K562 (cell line): ENCODE measurements around the gene PAQR7. TPM values are rescaled to one million over a fixed set of nuclear protein-coding genes. Genes with fewer than 3 reads are reported as not detected.

Experiments
- ATF7 ChIP-seq: fragments of 450-650 bp; IDR thresholded peaks from 2 replicates; pipeline ENCODE4 v1.7.1; 2014; ENCODE audit warnings: mild to moderate bottlenecking, moderate library complexity
- C11orf30 ChIP-seq: fragments of 450-650 bp; IDR thresholded peaks from 2 replicates; pipeline ENCODE4 v1.6.1; 2016; ENCODE audit warnings: low read depth, mild to moderate bottlenecking
- CBFB ChIP-seq: sonication (generic); formaldehyde crosslinking; IDR thresholded peaks from 2 replicates; pipeline ENCODE4 v1.4.0; 2020; ENCODE audit warnings: mild to moderate bottlenecking, missing genetic modification reagents
- CHD2 ChIP-seq: IDR thresholded peaks from 2 replicates; pipeline ENCODE4 v1.6.1; 2011; ENCODE audit warnings: low read depth, low read length
- DNMT1 ChIP-seq: fragments of 450-650 bp; IDR thresholded peaks from 2 replicates; pipeline ENCODE4 v1.6.1; 2016; ENCODE audit warnings: antibody characterized with exemption, mild to moderate bottlenecking
- FOSL1 ChIP-seq: fragments of 200-800 bp; sonication (Bioruptor generic); conservative IDR thresholded peaks from 2 replicates; pipeline ENCODE4 v1.6.1; 2016; ENCODE audit warnings: missing genetic modification characterization, missing compliant biosample characterization
- NCOA1 ChIP-seq: fragments of 450-650 bp; IDR thresholded peaks from 2 replicates; pipeline ENCODE4 v1.6.1; 2016; ENCODE audit warnings: low read depth
- SMARCE1 ChIP-seq: fragments of 450-650 bp; IDR thresholded peaks from 2 replicates; pipeline ENCODE4 v1.7.1; 2016; ENCODE audit warnings: mild to moderate bottlenecking
- polyA plus RNA-seq, 8 experiments: library from polyadenylated mRNA; depleted of rRNA in 4 of 8; stranded (reverse) in 5 of 8; unstranded in 3 of 8; fragments of >200 nt; fragmentation: Nextera tagmentation in 2 of 8; fragmentation: Illumina TruSeq in 1 of 8; extraction: Ambion mirVana in 2 of 8; extraction: Trizol in 1 of 8; gene quantifications; 2 replicates each; pipeline versions ENCODE4 v1.2.1 to v1.2.3, GENCODE V29; 2011 to 2014; ENCODE audit warnings: inconsistent platforms in 1 of 8, missing spikeins in 1 of 8
- total RNA-seq, 7 experiments: library from RNA; depleted of rRNA in 6 of 7; stranded (reverse); fragments of >200 nt in 6 of 7; fragmentation: Illumina TruSeq in 2 of 7; extraction: Trizol in 2 of 7; gene quantifications; 2 replicates each; pipeline versions ENCODE4 v1.2.1 to v1.2.3, GENCODE V29; 2011 to 2021; ENCODE audit warnings: low replicate concordance in 1 of 7
- TF ChIP-seq, protein P1 (sequence below): fragments of 200-800 bp; sonication (Bioruptor generic); IDR thresholded peaks from 2 replicates; pipeline ENCODE4 v1.6.1; 2016; ENCODE audit warnings: missing genetic modification characterization, missing compliant biosample characterization
- TF ChIP-seq, protein P2 (sequence below): fragments of 250-450 bp; sonication (Bioruptor Pico); IDR thresholded peaks from 2 replicates; pipeline ENCODE4 v1.8.0; 2022; ENCODE audit warnings: moderate library complexity, mild to moderate bottlenecking, inconsistent platforms
- TF ChIP-seq, protein P3 (sequence below): fragments of 250-450 bp; sonication (Bioruptor Pico); IDR thresholded peaks from 2 replicates; pipeline ENCODE4 v1.8.0; 2021; ENCODE audit warnings: mild to moderate bottlenecking, moderate library complexity
- TF ChIP-seq, protein P4 (sequence below): fragments of 250-450 bp; sonication (Bioruptor Pico); IDR thresholded peaks from 2 replicates; pipeline ENCODE4 v1.5.0; 2021; ENCODE audit warnings: mild to moderate bottlenecking, borderline replicate concordance
- TF ChIP-seq, protein P5 (sequence below): sonication (generic); formaldehyde crosslinking; IDR thresholded peaks from 2 replicates; pipeline ENCODE4 v1.8.1; 2023; ENCODE audit warnings: mild to moderate bottlenecking, missing genetic modification reagents

The PAQR7 gene
- total and polyA plus RNA-seq, 9 of the 15 experiments (the other 6 are each of a cell fraction or from before 2014, with no cell fraction given): 1.1 to 5.2 (median 2.6) TPM

DNA sequence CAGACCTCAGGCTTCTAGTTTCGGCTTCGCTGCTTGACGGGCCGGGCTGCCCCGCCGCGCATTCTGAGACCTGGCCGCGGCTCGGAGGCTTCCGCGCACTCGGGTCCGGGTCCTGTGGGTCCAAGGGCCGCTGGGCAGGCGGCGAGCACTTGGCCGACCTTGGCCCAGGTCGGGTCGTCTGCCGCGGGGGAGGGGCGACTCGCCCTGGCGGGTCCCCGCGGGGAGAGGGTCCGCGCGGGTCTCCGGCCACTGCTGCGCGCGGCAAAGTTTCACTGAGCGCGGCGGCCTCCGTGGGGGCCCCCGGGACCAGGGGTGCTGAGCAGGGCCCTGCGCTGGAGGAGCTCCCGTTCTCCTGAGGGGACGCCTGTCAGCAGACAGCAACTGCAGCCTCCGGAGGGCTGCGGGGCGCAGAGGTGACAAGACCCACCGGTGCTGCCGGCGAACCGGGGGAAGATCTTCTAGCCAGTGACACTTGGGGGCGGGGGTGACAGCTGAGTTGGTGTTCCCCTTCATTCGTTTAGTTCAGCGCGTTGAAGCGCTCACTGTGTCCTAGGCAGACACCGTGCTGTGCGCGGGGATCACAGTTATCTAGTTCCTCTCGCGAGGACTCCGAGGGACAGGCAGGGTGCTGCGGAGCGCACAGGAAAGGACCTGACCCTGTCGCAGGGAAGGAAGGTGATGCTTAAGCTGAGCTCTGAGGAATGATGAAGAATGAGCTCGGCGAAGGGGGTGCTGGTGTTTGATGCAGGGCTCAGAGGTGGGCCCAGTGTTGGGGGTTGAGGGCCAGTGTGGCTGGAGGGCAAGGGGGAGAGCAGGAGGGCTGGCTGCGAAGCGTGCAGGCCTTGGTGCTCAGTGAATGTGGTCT is 55.0 kb downstream of the PAQR7 start (continued):
- TF ChIP-seq, protein P1, sequence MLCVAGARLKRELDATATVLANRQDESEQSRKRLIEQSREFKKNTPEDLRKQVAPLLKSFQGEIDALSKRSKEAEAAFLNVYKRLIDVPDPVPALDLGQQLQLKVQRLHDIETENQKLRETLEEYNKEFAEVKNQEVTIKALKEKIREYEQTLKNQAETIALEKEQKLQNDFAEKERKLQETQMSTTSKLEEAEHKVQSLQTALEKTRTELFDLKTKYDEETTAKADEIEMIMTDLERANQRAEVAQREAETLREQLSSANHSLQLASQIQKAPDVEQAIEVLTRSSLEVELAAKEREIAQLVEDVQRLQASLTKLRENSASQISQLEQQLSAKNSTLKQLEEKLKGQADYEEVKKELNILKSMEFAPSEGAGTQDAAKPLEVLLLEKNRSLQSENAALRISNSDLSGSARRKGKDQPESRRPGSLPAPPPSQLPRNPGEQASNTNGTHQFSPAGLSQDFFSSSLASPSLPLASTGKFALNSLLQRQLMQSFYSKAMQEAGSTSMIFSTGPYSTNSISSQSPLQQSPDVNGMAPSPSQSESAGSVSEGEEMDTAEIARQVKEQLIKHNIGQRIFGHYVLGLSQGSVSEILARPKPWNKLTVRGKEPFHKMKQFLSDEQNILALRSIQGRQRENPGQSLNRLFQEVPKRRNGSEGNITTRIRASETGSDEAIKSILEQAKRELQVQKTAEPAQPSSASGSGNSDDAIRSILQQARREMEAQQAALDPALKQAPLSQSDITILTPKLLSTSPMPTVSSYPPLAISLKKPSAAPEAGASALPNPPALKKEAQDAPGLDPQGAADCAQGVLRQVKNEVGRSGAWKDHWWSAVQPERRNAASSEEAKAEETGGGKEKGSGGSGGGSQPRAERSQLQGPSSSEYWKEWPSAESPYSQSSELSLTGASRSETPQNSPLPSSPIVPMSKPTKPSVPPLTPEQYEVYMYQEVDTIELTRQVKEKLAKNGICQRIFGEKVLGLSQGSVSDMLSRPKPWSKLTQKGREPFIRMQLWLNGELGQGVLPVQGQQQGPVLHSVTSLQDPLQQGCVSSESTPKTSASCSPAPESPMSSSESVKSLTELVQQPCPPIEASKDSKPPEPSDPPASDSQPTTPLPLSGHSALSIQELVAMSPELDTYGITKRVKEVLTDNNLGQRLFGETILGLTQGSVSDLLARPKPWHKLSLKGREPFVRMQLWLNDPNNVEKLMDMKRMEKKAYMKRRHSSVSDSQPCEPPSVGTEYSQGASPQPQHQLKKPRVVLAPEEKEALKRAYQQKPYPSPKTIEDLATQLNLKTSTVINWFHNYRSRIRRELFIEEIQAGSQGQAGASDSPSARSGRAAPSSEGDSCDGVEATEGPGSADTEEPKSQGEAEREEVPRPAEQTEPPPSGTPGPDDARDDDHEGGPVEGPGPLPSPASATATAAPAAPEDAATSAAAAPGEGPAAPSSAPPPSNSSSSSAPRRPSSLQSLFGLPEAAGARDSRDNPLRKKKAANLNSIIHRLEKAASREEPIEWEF (CRISPR knock-in tag): no peak
- TF ChIP-seq DNMT1 (no peak), CHD2 (peak; percentile 91), CBFB (peak; percentile 66), FOSL1 (no peak), SMARCE1 (no peak; the same call in 1 of the 2 replicates), C11orf30 (no peak), NCOA1 (no peak), ATF7 (no peak)
- TF ChIP-seq, protein P2, sequence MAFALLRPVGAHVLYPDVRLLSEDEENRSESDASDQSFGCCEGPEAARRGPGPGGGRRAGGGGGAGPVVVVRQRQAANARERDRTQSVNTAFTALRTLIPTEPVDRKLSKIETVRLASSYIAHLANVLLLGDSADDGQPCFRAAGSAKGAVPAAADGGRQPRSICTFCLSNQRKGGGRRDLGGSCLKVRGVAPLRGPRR (CRISPR knock-in tag): no peak
- TF ChIP-seq, protein P3, sequence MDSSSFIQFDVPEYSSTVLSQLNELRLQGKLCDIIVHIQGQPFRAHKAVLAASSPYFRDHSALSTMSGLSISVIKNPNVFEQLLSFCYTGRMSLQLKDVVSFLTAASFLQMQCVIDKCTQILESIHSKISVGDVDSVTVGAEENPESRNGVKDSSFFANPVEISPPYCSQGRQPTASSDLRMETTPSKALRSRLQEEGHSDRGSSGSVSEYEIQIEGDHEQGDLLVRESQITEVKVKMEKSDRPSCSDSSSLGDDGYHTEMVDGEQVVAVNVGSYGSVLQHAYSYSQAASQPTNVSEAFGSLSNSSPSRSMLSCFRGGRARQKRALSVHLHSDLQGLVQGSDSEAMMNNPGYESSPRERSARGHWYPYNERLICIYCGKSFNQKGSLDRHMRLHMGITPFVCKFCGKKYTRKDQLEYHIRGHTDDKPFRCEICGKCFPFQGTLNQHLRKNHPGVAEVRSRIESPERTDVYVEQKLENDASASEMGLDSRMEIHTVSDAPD (CRISPR knock-in tag): no peak
- TF ChIP-seq, protein P4, sequence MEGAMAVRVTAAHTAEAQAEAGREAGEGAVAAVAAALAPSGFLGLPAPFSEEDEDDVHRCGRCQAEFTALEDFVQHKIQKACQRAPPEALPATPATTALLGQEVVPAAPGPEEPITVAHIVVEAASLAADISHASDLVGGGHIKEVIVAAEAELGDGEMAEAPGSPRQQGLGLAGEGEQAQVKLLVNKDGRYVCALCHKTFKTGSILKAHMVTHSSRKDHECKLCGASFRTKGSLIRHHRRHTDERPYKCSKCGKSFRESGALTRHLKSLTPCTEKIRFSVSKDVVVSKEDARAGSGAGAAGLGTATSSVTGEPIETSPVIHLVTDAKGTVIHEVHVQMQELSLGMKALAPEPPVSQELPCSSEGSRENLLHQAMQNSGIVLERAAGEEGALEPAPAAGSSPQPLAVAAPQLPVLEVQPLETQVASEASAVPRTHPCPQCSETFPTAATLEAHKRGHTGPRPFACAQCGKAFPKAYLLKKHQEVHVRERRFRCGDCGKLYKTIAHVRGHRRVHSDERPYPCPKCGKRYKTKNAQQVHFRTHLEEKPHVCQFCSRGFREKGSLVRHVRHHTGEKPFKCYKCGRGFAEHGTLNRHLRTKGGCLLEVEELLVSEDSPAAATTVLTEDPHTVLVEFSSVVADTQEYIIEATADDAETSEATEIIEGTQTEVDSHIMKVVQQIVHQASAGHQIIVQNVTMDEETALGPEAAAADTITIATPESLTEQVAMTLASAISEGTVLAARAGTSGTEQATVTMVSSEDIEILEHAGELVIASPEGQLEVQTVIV (CRISPR knock-in tag): no peak
- TF ChIP-seq, protein P5, sequence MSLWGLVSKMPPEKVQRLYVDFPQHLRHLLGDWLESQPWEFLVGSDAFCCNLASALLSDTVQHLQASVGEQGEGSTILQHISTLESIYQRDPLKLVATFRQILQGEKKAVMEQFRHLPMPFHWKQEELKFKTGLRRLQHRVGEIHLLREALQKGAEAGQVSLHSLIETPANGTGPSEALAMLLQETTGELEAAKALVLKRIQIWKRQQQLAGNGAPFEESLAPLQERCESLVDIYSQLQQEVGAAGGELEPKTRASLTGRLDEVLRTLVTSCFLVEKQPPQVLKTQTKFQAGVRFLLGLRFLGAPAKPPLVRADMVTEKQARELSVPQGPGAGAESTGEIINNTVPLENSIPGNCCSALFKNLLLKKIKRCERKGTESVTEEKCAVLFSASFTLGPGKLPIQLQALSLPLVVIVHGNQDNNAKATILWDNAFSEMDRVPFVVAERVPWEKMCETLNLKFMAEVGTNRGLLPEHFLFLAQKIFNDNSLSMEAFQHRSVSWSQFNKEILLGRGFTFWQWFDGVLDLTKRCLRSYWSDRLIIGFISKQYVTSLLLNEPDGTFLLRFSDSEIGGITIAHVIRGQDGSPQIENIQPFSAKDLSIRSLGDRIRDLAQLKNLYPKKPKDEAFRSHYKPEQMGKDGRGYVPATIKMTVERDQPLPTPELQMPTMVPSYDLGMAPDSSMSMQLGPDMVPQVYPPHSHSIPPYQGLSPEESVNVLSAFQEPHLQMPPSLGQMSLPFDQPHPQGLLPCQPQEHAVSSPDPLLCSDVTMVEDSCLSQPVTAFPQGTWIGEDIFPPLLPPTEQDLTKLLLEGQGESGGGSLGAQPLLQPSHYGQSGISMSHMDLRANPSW: peak; percentile 18; the same call in 1 of the 2 replicates
